AG09309 (cell line): ENCODE data around the gene SLC24A3.

ENCODE experiments used
- DNase-seq: peaks from one replicate; pipeline ENCODE4 v3.0.0-alpha.2; 2010; ENCODE audit warnings: low read depth
- H3K4me3 ChIP-seq: 2 replicates; pipeline ENCODE4 v1.5.1; 2011; ENCODE audit warnings: mild to moderate bottlenecking, low read depth, low read length, moderate library complexity; ENCODE audit not compliant: control insufficient read depth
- CTCF ChIP-seq: IDR thresholded peaks from 2 replicates; pipeline ENCODE4 v1.5.1; 2011; ENCODE audit warnings: mild to moderate bottlenecking, low read depth, low read length, inconsistent platforms; ENCODE audit not compliant: insufficient read depth, control insufficient read depth; ENCODE audit errors: missing control alignments

Gene SLC24A3

GRCh38 chr20:19486446-19486845, 274.0 kb downstream of the SLC24A3 start:
- no peak for TF ChIP-seq CTCF
- H3K4me3 ChIP-seq = no peak overlapping the region
- DNase-seq = no peak

GRCh38 chr20:19487420-19487819, 275.0 kb downstream of the SLC24A3 start:
- no peak for TF ChIP-seq CTCF
- no peak overlapping the region for H3K4me3 ChIP-seq
- no peak for DNase-seq

- TF ChIP-seq CTCF = no peak
- DNase-seq = no peak
- H3K4me3 ChIP-seq = no peak overlapping the region
Measured at GRCh38 chr20:19491241-19491640, 278.8 kb downstream of the SLC24A3 start.

GRCh38 chr20:19492116-19492515, 279.7 kb downstream of the SLC24A3 start:
- no peak for DNase-seq
- no peak overlapping the region for H3K4me3 ChIP-seq
- TF ChIP-seq CTCF = no peak

- no peak overlapping the region for H3K4me3 ChIP-seq
- TF ChIP-seq CTCF = no peak
- DNase-seq = no peak
Measured at GRCh38 chr20:19492687-19493336, 280.4 kb downstream of the SLC24A3 start.

- no peak for TF ChIP-seq CTCF
- no peak for DNase-seq
- no peak overlapping the region for H3K4me3 ChIP-seq
Measured at GRCh38 chr20:19493794-19494495, 281.5 kb downstream of the SLC24A3 start.
